Effector memory CD4-positive, alpha-beta T cell (primary cell): ENCODE results near the gene XCR1.
"Not testable (repeated sequence)": the region's sequence is repeated elsewhere in the genome, so short reads cannot be mapped to it uniquely, and the experiment has no call there.

ENCODE experiments used
- DNase-seq, 3 donors: peaks; one replicate each; pipeline ENCODE4 v3.0.0-alpha.2; 2020
- H3K27ac ChIP-seq: 2 replicates; pipeline ENCODE4 v1.7.0; 2013; ENCODE audit warnings: mild to moderate bottlenecking, low read length, moderate library complexity; ENCODE audit not compliant: insufficient read depth, poor library complexity, severe bottlenecking
- H3K27me3 ChIP-seq: replicated peaks from 2 replicates; pipeline ENCODE4 v1.7.0; 2013; ENCODE audit warnings: mild to moderate bottlenecking, low read length; ENCODE audit not compliant: insufficient read depth, control insufficient read depth, poor library complexity, severe bottlenecking
- H3K36me3 ChIP-seq: 2 replicates; pipeline ENCODE4 v1.7.0; 2013; ENCODE audit warnings: mild to moderate bottlenecking, low read length, moderate library complexity; ENCODE audit not compliant: control insufficient read depth, insufficient read depth
- H3K4me1 ChIP-seq: 2 replicates; pipeline ENCODE4 v1.7.0; 2013; ENCODE audit warnings: low read length, mild to moderate bottlenecking; ENCODE audit not compliant: control insufficient read depth, insufficient read depth, poor library complexity, severe bottlenecking
- H3K4me3 ChIP-seq: 2 replicates; pipeline ENCODE4 v1.7.0; 2013; ENCODE audit warnings: low read length, low read depth, mild to moderate bottlenecking; ENCODE audit not compliant: insufficient read depth, poor library complexity, severe bottlenecking
- H3K9me3 ChIP-seq: 2 replicates; pipeline ENCODE4 v1.7.0; 2013; ENCODE audit warnings: mild to moderate bottlenecking, low read length, moderate library complexity; ENCODE audit not compliant: control insufficient read depth

Gene XCR1

DNA sequence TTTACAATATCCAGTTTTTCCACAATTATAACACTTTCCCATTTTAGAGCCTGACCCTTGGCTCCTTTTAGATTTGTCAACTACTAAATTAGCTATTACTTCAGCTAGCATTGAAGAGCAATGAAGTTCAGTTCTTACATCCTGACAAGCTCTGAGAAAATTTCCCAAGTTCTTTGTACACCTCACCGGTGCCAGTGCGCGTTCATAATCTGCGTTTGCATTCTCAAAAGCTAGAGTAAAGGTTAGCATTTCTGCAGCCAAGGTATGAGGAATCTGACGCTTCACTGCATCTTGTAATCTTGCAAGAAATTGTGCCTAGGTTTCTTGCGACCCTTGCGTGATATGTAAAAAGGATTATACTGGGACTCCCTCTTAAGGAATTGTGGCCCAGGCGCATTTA lies 25.2 kb upstream of the XCR1 start:
- H3K27me3 ChIP-seq: no peaks in the 10 kb centered on the region
- H3K4me3 ChIP-seq: no peak overlapping the region
- no peaks in the 10 kb centered on the region for H3K9me3 ChIP-seq
- H3K4me1 ChIP-seq: no peaks in the 10 kb centered on the region
- no peak for DNase-seq
- H3K27ac ChIP-seq: no peak overlapping the region
- H3K36me3 ChIP-seq: no peaks in the 10 kb centered on the region

DNA sequence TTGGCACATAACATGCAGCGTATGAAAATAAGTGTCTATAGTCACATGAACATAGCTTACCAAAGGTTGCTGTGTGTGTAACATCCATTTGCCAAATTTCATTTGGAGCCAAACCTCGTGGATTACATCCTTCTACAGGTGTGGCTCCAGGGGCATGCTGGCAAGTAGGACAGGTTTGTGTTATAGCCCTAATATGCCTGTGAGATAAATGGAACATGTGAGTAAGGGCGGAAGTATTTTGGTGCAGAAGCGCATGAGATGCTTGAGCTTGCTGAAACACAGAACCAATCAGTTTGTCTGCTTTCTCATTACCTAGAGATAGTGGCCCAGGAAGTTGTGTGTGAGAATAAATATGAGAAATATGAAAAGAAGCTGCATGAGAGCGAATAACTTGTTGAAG lies 21.8 kb upstream of the XCR1 start:
- DNase-seq: no peak
- Histone ChIP-seq H3K4me3 (no peak overlapping the region), H3K4me1 (peaks cover 4% of the 10 kb centered on the region), H3K9me3 (no peaks in the 10 kb centered on the region), H3K36me3 (no peaks in the 10 kb centered on the region), H3K27me3 (no peaks in the 10 kb centered on the region), H3K27ac (no peak overlapping the region)

GRCh38 chr3:46046231-46046630 lies 18.9 kb upstream of the XCR1 start:
- H3K4me3 ChIP-seq, H3K4me1 ChIP-seq, H3K27me3 ChIP-seq, DNase-seq, H3K9me3 ChIP-seq, H3K27ac ChIP-seq, H3K36me3 ChIP-seq: not testable (repeated sequence)

DNA sequence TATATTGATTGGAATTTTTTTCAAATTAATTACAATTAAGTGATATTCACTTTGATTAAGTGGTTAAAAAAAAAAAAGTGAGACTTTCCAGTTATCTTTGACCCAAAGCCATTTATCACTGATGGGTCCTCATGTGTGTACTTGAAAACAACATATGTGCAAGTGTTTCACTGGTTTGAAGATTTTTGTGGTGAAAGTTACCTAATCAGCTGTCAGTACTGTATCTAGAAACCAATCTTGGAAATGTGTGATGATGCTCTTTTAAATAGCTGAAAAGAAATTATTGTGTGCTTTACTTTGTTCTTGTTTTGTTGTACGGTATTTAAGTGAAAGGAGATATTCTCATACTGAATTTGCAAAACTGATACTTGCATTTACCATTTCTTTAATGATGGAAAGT lies 11.6 kb upstream of the XCR1 start:
- H3K27me3 ChIP-seq: no peaks in the 10 kb centered on the region
- H3K27ac ChIP-seq: no peak overlapping the region
- no peaks in the 10 kb centered on the region for H3K36me3 ChIP-seq
- H3K4me3 ChIP-seq: no peak overlapping the region
- no peak for DNase-seq
- no peaks in the 10 kb centered on the region for H3K4me1 ChIP-seq
- no peaks in the 10 kb centered on the region for H3K9me3 ChIP-seq

DNA sequence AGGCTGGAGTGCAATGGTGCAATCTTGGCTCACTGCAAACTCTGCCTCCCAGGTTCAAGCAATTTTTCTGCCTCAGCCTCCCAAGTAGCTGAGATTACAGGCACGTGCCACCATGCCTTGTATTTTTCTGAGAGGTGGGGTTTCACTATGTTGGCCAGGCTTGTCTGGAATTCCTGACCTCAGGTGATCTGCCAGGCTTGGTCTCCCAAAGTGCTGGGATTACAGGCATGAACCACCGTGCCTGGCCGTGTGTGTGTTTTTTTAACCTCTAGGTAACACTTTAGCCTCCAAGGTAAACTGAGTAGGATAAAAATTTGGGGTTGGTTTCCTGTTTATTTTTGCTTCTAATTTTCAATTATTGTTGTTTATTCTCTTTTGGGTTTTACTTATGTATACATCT lies 10.8 kb upstream of the XCR1 start:
- H3K36me3 ChIP-seq, H3K4me1 ChIP-seq, H3K4me3 ChIP-seq, H3K9me3 ChIP-seq, H3K27me3 ChIP-seq, DNase-seq, H3K27ac ChIP-seq: not testable (repeated sequence)

GRCh38 chr3:46036191-46036590 lies 8.9 kb upstream of the XCR1 start:
- Histone ChIP-seq H3K4me1 (no peaks in the 10 kb centered on the region), H3K9me3 (no peaks in the 10 kb centered on the region), H3K27me3 (no peaks in the 10 kb centered on the region), H3K36me3 (no peaks in the 10 kb centered on the region), H3K4me3 (no peak overlapping the region), H3K27ac (no peak overlapping the region)
- DNase-seq: no peak

DNA sequence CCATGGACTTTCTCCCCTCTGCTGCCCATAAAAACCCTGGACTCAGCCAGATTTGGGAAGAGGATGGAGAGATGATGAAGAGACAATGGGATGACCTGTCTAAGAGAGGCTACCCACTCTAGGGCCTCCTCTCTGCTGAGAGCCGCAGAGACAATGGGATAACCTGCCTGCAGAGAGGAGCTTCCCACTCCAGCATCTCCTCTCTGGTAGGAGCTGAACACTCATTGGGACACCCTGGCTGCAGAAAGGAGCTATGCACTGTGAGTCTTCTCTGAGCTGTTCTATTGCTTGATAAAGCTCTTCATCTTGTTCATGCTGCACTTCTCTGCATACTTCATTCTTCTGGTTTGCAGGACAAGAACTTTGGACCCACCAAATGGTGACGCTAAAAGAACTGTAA lies 4.5 kb upstream of the XCR1 start:
- no peaks in the 10 kb centered on the region for H3K4me1 ChIP-seq
- H3K9me3 ChIP-seq: peaks cover 5% of the 10 kb centered on the region
- H3K27me3 ChIP-seq: no peaks in the 10 kb centered on the region
- H3K27ac ChIP-seq: no peak overlapping the region
- H3K4me3 ChIP-seq: no peak overlapping the region
- no peak for DNase-seq
- H3K36me3 ChIP-seq: no peaks in the 10 kb centered on the region

- Histone ChIP-seq H3K36me3 (no peaks in the 10 kb centered on the region), H3K4me3 (no peak overlapping the region), H3K4me1 (no peaks in the 10 kb centered on the region), H3K27me3 (no peaks in the 10 kb centered on the region), H3K27ac (no peak overlapping the region), H3K9me3 (peaks cover 5% of the 10 kb centered on the region)
- DNase-seq: no peak
Measured at GRCh38 chr3:46031269-46031668, 4.0 kb upstream of the XCR1 start.

- Histone ChIP-seq H3K27me3 (no peaks in the 10 kb centered on the region), H3K36me3 (no peaks in the 10 kb centered on the region)
Measured at GRCh38 chr3:46030626-46031025, 3.3 kb upstream of the XCR1 start.

DNA sequence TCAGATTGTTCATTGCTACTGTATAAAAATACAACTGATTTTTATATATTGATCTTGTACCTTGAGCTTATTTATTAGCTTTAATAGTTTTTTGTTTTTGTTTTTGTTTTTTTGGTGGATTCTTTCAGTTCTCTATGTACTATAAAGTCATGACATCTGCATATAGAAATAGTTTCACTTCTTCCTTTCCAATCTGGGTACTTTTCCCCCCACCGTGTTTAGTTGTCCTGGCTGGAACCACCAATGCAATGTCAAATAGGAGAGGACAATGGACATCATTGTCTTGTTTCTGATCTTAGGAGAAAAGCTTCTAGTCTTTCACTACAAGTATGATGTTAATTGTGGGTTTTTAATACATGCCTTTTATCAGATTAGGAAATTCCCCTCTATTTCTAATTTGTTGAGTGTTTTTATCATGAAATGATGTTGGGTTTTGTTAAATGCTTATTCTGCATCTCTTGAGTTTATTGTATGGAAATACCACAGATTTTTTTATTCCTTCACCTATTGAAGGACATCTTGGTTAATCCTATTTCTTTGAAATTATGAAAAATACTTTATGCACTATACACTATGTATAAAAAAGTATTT lies 2.8 kb upstream of the XCR1 start:
- DNase-seq: no peak
- Histone ChIP-seq H3K4me3 (no peak overlapping the region), H3K27me3 (no peaks in the 10 kb centered on the region), H3K9me3 (peaks cover 5% of the 10 kb centered on the region), H3K27ac (no peak overlapping the region), H3K36me3 (no peaks in the 10 kb centered on the region), H3K4me1 (no peaks in the 10 kb centered on the region)

More at GRCh38 chr3:46030626-46031025, 3.3 kb upstream of the XCR1 start:
- H3K4me3 ChIP-seq: no peak overlapping the region
- H3K27ac ChIP-seq: no peak overlapping the region
- no peaks in the 10 kb centered on the region for H3K4me1 ChIP-seq
- peaks cover 5% of the 10 kb centered on the region for H3K9me3 ChIP-seq
- no peak for DNase-seq
